GM10266 (cell line): ENCODE results near the gene TMEM203.

Experiments
- DNase-seq: peaks from one replicate; pipeline ENCODE4 v3.0.0; 2012; ENCODE audit errors: extremely low spot score
- TF ChIP-seq, protein P1 (sequence below): IDR thresholded peaks from 2 replicates; pipeline ENCODE4 v1.5.1; 2012; ENCODE audit warnings: mild to moderate bottlenecking, low read depth; ENCODE audit not compliant: control insufficient read depth, insufficient read depth; ENCODE audit errors: missing control alignments

The TMEM203 gene

DNA sequence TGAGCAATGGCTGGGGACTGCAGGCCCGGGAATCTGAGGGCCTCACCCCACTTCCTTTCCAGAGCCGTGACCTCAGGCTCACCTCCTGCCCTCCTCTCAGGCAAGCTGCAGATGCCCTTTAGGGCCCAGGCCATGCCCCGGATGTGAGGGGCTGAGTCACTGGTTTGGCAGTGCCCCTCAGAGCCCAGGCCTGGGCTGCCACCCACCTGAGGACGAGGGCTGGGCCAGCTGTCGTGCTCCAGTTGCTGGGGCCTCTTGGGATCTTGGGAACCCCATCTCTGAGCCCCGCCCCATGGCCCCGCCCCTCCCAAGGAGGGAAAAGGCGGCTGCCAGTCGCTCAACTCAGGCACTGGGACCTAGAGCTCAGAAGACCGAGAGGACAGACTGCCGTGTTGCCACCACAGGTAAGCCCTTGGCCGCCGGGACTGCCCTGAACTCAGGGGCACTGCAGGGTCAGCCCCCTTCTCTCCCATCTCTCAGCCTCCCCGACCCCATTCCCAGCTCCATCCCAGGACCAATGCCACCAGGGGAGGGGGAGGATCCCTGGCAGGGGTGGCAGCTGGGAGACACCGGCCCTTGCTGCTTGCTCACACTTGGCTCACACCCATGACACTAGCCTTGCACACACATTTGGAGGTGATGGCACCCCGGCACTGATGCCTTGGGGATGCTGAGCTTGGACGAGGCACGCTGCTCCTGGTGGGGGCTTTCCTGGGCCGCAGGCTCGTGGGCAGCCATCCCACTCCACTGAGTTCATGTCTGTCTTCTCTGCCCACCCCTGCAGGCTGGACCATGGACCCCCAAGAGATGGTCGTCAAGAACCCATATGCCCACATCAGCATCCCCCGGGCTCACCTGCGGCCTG is 19.6 kb upstream of the TMEM203 start, which contains the start of gene CYSRT1:
Gene CYSRT1 (plus strand): TSS at position 345 of the 865 bp plus-strand sequence. CDS start 448 bp downstream, at position 793.
- no peak for DNase-seq
- TF ChIP-seq, protein P1, sequence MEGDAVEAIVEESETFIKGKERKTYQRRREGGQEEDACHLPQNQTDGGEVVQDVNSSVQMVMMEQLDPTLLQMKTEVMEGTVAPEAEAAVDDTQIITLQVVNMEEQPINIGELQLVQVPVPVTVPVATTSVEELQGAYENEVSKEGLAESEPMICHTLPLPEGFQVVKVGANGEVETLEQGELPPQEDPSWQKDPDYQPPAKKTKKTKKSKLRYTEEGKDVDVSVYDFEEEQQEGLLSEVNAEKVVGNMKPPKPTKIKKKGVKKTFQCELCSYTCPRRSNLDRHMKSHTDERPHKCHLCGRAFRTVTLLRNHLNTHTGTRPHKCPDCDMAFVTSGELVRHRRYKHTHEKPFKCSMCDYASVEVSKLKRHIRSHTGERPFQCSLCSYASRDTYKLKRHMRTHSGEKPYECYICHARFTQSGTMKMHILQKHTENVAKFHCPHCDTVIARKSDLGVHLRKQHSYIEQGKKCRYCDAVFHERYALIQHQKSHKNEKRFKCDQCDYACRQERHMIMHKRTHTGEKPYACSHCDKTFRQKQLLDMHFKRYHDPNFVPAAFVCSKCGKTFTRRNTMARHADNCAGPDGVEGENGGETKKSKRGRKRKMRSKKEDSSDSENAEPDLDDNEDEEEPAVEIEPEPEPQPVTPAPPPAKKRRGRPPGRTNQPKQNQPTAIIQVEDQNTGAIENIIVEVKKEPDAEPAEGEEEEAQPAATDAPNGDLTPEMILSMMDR = no peak

DNA sequence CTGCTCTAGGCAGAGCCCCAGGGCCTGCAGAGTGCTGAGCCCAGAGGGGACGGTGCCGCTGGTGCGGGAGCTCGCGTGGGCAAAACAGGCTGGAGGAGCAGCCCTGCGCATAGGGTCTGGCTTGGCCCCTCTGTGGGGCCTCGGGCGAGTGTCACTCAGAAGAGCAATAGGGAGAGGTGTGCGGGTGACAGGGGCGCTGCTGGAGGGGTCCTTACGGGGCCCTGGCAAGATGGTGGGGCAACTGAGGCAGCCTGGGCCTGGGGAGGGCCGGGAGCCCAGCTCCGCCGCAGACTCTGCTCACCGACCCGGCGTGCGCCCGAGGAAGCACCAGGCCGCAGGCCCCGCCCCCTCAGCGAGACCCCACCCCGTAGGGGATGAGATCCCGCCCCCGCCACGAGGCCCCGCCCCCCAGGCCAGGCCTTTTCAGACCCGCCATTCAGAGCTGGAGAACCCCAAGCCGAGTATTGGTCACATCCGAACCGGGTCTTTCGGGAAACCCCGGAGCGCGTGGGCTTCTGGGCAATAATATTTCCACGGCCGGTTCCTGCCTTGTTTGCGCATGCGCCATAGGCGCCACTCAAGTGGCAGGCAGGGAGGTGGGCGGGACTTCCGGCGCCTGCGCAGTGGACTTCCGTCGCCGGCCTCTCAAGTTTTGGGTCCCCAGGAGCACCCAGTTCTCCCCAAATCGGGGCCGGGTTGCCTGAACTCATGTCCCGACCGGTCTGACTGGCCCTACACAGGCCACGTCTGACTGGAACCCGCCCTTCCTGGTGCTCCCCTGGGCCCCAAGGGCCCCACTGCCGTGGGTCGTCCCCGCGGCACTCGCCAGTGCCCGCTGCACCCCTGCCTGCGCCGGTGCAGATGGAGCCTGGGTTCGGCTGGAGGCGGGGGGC is 17.9 kb upstream of the TMEM203 start:
- DNase-seq = peak; percentile 100
- TF ChIP-seq, protein P1 = no peak

DNA sequence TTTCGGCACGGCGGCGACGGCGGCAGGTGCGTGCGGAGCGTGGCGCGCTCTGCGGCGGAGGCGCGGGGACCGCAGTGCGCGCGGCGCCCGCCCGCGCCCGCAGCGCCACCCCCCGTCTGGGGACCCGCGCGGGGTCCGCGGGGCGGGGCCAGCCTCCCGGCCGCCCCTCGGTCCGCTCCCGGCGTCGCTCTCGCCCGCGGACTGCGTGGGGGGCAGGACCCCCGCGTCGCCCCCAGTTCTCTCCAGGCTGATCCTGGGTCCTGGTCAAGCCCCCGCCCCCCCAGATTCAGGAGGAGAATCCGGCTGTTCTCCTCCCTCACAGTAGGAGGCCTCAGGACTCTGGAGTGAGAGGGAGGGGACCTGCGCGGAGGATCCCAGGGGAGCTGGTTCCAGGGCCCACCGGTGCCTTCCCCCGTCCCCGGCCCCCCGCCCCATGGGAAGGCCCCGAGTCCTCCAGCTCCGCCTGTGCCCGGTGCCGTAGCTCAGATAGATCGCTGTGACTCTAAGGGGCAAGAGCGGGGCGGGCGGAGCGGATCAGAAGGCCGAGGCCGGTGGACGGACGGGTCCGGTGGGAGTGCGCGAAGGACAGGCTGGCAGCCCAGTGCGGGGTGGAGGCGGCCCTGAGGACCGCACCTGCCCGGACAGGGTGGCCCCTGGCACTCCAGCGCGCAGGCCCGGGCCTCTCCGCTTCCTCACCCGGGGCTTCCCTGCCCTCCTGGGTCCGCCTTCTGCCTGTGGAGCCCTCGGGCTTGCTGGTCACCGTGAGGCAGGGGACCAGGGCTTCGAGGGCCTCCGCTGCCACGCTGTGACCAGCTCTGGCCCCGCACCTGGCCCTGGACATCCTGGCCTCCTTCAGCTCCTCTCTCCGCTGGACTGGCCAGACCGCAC is 17.0 kb upstream of the TMEM203 start, which contains the start of gene RNF208:
Gene RNF208 (minus strand): TSS at position 51 of the 888 bp plus-strand sequence. CDS start 1,028 bp downstream, outside the sequence.
- TF ChIP-seq, protein P1 = no peak
- DNase-seq = no peak

DNA sequence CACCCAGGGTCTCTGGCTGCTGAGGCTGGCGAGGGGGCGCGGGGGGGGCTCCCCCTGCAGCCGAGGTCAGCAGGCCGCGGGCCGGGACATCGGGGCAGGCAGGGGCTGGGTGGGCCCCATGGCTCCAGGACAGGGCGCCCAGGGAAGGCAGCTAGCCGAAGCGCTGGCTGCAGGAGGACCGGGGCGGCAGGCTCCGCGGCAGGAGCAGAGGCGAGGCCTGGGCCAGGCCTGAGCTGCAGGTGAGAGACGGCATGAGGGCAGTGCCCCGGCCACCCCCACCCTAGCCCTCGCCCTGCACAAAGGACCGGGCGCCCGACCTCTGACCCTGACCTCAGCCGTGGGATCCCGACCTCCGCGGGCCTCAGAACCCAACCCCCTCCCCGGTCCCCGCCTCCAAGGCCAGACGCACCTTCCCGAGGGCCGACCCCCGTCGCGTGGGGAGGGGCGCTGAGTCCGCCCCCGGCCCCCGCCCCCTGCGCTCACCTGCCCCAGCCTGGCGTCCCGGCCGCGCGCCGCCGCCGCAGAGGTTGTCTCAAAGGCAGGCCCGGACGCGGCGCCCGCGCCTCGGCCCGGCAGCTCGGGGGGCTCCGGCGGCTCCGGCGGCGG is 16.2 kb upstream of the TMEM203 start:
- TF ChIP-seq, protein P1 = no peak
- DNase-seq = no peak

DNA sequence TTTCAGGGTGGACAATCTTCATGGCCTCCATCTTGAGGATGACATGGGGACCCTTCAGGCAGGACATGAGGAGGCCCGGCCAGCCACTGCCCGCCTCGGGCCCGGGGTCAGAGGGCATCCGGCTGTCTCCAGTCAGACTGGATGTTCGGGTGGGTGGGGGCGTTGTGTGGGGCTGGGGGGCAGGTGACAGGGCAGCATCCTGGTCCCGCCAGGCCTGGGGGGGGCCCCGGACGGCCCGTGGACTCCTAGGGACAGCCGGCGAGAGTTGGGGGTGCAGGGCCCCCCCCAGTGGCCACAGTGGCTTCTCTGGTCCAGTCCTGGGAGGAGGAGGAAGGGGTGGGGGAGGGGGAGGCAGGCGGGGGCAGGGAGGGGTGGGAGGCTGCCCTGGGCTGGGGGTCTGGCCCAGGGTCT is 15.7 kb upstream of the TMEM203 start:
- no peak for DNase-seq

More for the DNA sequence above, 15.7 kb upstream of the TMEM203 start:
- TF ChIP-seq, protein P1 = no peak
